Measurements from ENCODE around the gene CHCHD6.

DNA sequence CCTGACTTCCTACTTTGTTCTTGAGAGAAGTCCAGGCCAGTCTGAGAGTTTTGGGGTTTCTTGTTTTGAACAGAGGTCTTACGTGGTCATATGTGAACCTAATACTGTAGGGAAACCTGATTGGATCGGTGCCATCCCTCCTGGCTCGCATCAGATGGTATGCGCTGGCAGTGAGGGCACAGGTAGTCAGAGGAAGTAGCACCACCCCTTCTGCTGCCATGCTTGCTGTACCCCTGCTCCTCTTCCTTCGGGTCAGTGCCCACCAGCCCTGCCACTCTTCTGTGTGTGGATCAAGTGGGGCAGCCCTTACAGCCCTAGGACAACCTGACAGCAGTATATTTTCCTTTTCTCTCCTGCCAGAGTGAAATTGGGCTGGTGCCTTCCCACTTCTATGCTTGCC lies 39.7 kb downstream of the CHCHD6 start:
- TF ChIP-seq, protein P1, sequence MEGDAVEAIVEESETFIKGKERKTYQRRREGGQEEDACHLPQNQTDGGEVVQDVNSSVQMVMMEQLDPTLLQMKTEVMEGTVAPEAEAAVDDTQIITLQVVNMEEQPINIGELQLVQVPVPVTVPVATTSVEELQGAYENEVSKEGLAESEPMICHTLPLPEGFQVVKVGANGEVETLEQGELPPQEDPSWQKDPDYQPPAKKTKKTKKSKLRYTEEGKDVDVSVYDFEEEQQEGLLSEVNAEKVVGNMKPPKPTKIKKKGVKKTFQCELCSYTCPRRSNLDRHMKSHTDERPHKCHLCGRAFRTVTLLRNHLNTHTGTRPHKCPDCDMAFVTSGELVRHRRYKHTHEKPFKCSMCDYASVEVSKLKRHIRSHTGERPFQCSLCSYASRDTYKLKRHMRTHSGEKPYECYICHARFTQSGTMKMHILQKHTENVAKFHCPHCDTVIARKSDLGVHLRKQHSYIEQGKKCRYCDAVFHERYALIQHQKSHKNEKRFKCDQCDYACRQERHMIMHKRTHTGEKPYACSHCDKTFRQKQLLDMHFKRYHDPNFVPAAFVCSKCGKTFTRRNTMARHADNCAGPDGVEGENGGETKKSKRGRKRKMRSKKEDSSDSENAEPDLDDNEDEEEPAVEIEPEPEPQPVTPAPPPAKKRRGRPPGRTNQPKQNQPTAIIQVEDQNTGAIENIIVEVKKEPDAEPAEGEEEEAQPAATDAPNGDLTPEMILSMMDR (IDR thresholded peaks at IDR 0.05): no peak
- TF ChIP-seq POLR2A (IDR thresholded peaks at IDR 0.05): no peak
